Measurements from ENCODE around the gene SNRNP48. TPM values are rescaled to one million over a fixed set of nuclear protein-coding genes. Genes with fewer than 3 reads are reported as not detected.

The SNRNP48 gene
- total and polyA plus RNA-seq, 2 experiments from 2014 or later = 7.6 to 14.6 TPM

DNA sequence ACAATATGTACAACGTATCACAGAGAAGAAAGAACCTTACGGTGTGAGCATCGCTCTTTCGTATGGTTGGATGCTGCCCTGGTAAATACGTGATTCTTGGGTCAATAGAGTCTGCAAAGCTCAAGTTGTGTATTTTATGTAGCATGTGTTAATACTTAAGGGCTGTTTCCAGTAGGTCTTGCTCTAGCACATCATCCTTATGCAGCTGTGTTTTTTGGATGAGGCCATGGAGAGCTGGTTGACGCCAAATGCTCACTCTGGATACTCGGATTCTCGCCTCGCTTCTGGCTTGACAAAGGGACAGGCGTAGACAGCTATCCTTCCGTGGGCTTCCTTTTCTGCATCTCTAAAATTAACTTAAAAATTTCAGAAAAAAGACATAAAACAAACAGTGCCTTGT lies 38.9 kb downstream of the SNRNP48 start:
- Histone ChIP-seq H3K27me3 (no peaks in the 10 kb centered on the region), H3K4me1 (ENCODE audit: insufficient read depth) (peaks cover 8% of the 10 kb centered on the region), H3K4me3 (no peak overlapping the region), H3K9me2 (replicated peaks; ENCODE audit: insufficient read depth) (no peaks in the 10 kb centered on the region), H4K20me1 (ENCODE audit: insufficient read depth, poor library complexity, severe bottlenecking) (no peaks in the 10 kb centered on the region), H3K9me3 (ENCODE audit: low read depth) (no peaks in the 10 kb centered on the region), H3K79me2 (no peaks in the 10 kb centered on the region), H3K4me2 (no peak overlapping the region), H3K36me3 (replicated peaks; ENCODE audit: insufficient read depth, low read depth) (no peaks in the 10 kb centered on the region), H2AFZ (no peak overlapping the region), H3K27ac (no peak overlapping the region)
- DNase-seq (ENCODE audit: low spot score) = no peak
- 95% methylated on average over 11 of the region's 11 CpGs for WGBS (ENCODE audit: low lambda C conversion rate, missing lambda C conversion rate)
- TF ChIP-seq, protein P1, sequence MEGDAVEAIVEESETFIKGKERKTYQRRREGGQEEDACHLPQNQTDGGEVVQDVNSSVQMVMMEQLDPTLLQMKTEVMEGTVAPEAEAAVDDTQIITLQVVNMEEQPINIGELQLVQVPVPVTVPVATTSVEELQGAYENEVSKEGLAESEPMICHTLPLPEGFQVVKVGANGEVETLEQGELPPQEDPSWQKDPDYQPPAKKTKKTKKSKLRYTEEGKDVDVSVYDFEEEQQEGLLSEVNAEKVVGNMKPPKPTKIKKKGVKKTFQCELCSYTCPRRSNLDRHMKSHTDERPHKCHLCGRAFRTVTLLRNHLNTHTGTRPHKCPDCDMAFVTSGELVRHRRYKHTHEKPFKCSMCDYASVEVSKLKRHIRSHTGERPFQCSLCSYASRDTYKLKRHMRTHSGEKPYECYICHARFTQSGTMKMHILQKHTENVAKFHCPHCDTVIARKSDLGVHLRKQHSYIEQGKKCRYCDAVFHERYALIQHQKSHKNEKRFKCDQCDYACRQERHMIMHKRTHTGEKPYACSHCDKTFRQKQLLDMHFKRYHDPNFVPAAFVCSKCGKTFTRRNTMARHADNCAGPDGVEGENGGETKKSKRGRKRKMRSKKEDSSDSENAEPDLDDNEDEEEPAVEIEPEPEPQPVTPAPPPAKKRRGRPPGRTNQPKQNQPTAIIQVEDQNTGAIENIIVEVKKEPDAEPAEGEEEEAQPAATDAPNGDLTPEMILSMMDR (IDR thresholded peaks at IDR 0.05; ENCODE audit: poor library complexity) = no peak
- TF ChIP-seq EZH2 (IDR thresholded peaks at IDR 0.05; ENCODE audit: borderline replicate concordance) (no peak), EZH2phosphoT487 (IDR thresholded peaks at IDR 0.05; ENCODE audit: low read depth, severe bottlenecking, unreplicated experiment) (no peak)

DNA sequence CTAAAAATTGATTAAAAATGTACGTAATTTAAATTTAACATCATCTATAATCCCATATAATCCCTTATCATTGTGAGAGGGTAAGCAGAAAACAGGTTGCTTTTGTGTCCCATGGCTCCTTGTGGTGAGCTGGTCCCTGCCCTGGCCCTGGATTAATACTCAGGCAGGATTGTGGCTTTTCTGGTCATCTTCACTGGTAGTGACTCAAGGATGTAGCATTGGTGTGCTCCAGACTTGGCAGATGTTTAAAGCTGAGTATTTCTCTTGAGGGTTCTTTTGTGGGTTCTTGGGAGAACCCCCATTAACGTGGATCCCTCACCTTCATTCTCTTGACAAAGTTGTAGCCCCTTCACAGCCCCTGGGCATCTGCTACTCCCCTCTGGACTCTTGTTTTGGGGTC lies 39.3 kb downstream of the SNRNP48 start:
- TF ChIP-seq EZH2 (IDR thresholded peaks at IDR 0.05; ENCODE audit: borderline replicate concordance) (no peak), EZH2phosphoT487 (IDR thresholded peaks at IDR 0.05; ENCODE audit: low read depth, severe bottlenecking, unreplicated experiment) (no peak)
- TF ChIP-seq, protein P1 (IDR thresholded peaks at IDR 0.05; ENCODE audit: poor library complexity) = no peak
- Histone ChIP-seq H3K9me3 (ENCODE audit: low read depth) (no peaks in the 10 kb centered on the region), H3K4me2 (no peak overlapping the region), H2AFZ (no peak overlapping the region), H3K4me1 (ENCODE audit: insufficient read depth) (peaks cover 8% of the 10 kb centered on the region), H3K27ac (no peak overlapping the region), H4K20me1 (ENCODE audit: insufficient read depth, poor library complexity, severe bottlenecking) (no peaks in the 10 kb centered on the region), H3K4me3 (no peak overlapping the region), H3K9me2 (replicated peaks; ENCODE audit: insufficient read depth) (no peaks in the 10 kb centered on the region), H3K79me2 (no peaks in the 10 kb centered on the region), H3K36me3 (replicated peaks; ENCODE audit: insufficient read depth, low read depth) (no peaks in the 10 kb centered on the region), H3K27me3 (no peaks in the 10 kb centered on the region)
- DNase-seq (ENCODE audit: low spot score) = no peak
- 83% methylated on average over 2 of the region's 2 CpGs for WGBS (ENCODE audit: low lambda C conversion rate, missing lambda C conversion rate)

DNA sequence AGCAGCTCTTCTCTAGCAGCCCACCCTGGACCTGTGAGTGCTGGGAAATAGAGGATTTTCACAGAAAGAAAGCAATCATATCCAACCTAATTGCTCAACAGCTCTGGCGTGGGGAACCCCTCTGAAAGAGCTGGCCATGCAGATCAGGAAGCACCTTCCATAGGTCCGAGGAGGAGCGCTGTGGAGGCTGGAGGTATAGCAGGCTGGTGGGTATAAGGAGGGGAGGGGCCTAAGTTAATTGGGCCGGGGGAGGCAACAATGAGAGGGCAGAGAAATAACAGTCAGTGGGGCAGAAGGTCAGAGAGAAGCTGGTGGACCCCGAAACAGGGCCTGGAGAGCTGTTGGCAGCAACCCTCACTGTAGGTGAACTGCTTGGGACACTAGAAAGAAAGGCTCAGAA lies 40.8 kb downstream of the SNRNP48 start:
- H2AFZ ChIP-seq = no peak overlapping the region
- TF ChIP-seq EZH2phosphoT487 (IDR thresholded peaks at IDR 0.05; ENCODE audit: low read depth, severe bottlenecking, unreplicated experiment) (no peak), EZH2 (IDR thresholded peaks at IDR 0.05; ENCODE audit: borderline replicate concordance) (no peak)
- TF ChIP-seq, protein P1 (IDR thresholded peaks at IDR 0.05; ENCODE audit: poor library complexity) = no peak
- no peak overlapping the region for H3K27ac ChIP-seq
- no peaks in the 10 kb centered on the region for H3K9me2 ChIP-seq (replicated peaks; ENCODE audit: insufficient read depth)
- H3K36me3 ChIP-seq (replicated peaks; ENCODE audit: insufficient read depth, low read depth) = no peaks in the 10 kb centered on the region
- H3K9me3 ChIP-seq (ENCODE audit: low read depth) = no peaks in the 10 kb centered on the region
- H3K4me3 ChIP-seq = no peak overlapping the region
- no peaks in the 10 kb centered on the region for H4K20me1 ChIP-seq (ENCODE audit: insufficient read depth, poor library complexity, severe bottlenecking)
- H3K4me1 ChIP-seq (ENCODE audit: insufficient read depth) = peaks cover 8% of the 10 kb centered on the region
- no peaks in the 10 kb centered on the region for H3K27me3 ChIP-seq
- no peaks in the 10 kb centered on the region for H3K79me2 ChIP-seq
- H3K4me2 ChIP-seq = no peak overlapping the region
- WGBS (ENCODE audit: low lambda C conversion rate, missing lambda C conversion rate) = 85% methylated on average over 5 of the region's 5 CpGs
- DNase-seq (ENCODE audit: low spot score) = no peak

DNA sequence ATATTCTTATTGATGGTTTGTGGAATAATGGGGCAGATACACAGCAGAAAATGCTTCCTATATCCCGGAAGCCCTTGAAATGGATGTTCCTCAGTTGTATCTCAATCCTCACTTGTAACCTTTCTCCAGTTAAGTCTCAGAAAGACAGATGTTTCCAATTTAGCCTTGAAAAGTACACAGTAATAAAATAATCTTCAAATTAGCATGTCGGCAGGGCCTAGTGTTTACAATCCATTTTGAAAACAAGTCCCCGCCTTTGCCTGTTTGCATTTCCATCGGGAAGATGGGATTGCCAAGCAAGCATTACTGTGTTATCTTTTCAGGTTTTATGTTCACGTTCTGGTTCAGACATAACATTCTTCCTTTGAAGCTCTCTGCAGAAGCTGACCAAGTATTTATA lies 41.5 kb downstream of the SNRNP48 start:
- no peak overlapping the region for H3K27ac ChIP-seq
- WGBS (ENCODE audit: low lambda C conversion rate, missing lambda C conversion rate) = 24% methylated on average over 5 of the region's 5 CpGs
- peak overlapping the region; percentile 9 for H3K4me2 ChIP-seq
- H2AFZ ChIP-seq = peak overlapping the region; percentile 21
- TF ChIP-seq, protein P1 (IDR thresholded peaks at IDR 0.05; ENCODE audit: poor library complexity) = no peak
- TF ChIP-seq EZH2 (IDR thresholded peaks at IDR 0.05; ENCODE audit: borderline replicate concordance) (no peak), EZH2phosphoT487 (IDR thresholded peaks at IDR 0.05; ENCODE audit: low read depth, severe bottlenecking, unreplicated experiment) (no peak)
- no peak overlapping the region for H3K4me3 ChIP-seq
- H3K9me3 ChIP-seq (ENCODE audit: low read depth) = no peaks in the 10 kb centered on the region
- no peaks in the 10 kb centered on the region for H3K79me2 ChIP-seq
- H3K4me1 ChIP-seq (ENCODE audit: insufficient read depth) = peaks cover 8% of the 10 kb centered on the region
- no peaks in the 10 kb centered on the region for H3K36me3 ChIP-seq (replicated peaks; ENCODE audit: insufficient read depth, low read depth)
- no peaks in the 10 kb centered on the region for H3K27me3 ChIP-seq
- no peaks in the 10 kb centered on the region for H3K9me2 ChIP-seq (replicated peaks; ENCODE audit: insufficient read depth)
- DNase-seq (ENCODE audit: low spot score) = no peak
- no peaks in the 10 kb centered on the region for H4K20me1 ChIP-seq (ENCODE audit: insufficient read depth, poor library complexity, severe bottlenecking)
